SJCRH30 (cell line): ENCODE results near the gene HOXB13. TPM values are rescaled to one million over a fixed set of nuclear protein-coding genes. Genes with fewer than 3 reads are reported as not detected.

Source experiments
- DNase-seq, 2 experiments: peaks; one replicate each; pipeline ENCODE4 v3.0.0-alpha.2; 2015 to 2020
- H3K27ac ChIP-seq: fragments of 250-450 bp; sonication (Bioruptor Pico); 2 replicates; pipeline ENCODE4 v1.5.1; 2020; ENCODE audit warnings: mild to moderate bottlenecking, moderate library complexity
- H3K27me3 ChIP-seq: fragments of 250-450 bp; sonication (Bioruptor Pico); 2 replicates; pipeline ENCODE4 v1.5.1; 2020; ENCODE audit warnings: mild to moderate bottlenecking, moderate library complexity
- H3K36me3 ChIP-seq: fragments of 250-450 bp; sonication (Bioruptor Pico); 2 replicates; pipeline ENCODE4 v1.5.1; 2020; ENCODE audit warnings: mild to moderate bottlenecking, moderate library complexity
- H3K4me1 ChIP-seq: fragments of 250-450 bp; sonication (Bioruptor Pico); 2 replicates; pipeline ENCODE4 v1.5.1; 2020; ENCODE audit warnings: mild to moderate bottlenecking, moderate library complexity
- H3K4me3 ChIP-seq: fragments of 250-450 bp; sonication (Bioruptor Pico); 2 replicates; pipeline ENCODE4 v1.5.1; 2020; ENCODE audit warnings: mild to moderate bottlenecking, moderate library complexity
- H3K9me3 ChIP-seq: fragments of 250-450 bp; sonication (Bioruptor Pico); replicated peaks from 2 replicates; pipeline ENCODE4 v1.5.1; 2020; ENCODE audit warnings: mild to moderate bottlenecking, moderate library complexity
- total RNA-seq: library from RNA; depleted of rRNA; stranded (reverse); fragments of >200 nt; shearing (Covaris generic); gene quantifications from 2 replicates; pipeline ENCODE4 v1.2.3, GENCODE V29; 2014

HOXB13 gene
- total RNA-seq, 1 experiment from 2014 or later, result 8.3 TPM

GRCh38 chr17:48737330-48738043 lies 8.9 kb upstream of the HOXB13 start:
- DNase-seq, result no peak
- no peaks in the 10 kb centered on the region for H3K9me3 ChIP-seq
- no peaks in the 10 kb centered on the region for H3K27me3 ChIP-seq
- H3K27ac ChIP-seq, result no peak overlapping the region
- H3K4me1 ChIP-seq, result peaks cover 20% of the 10 kb centered on the region
- no peaks in the 10 kb centered on the region for H3K36me3 ChIP-seq
- H3K4me3 ChIP-seq, result no peak overlapping the region

GRCh38 chr17:48735062-48735351 lies 6.5 kb upstream of the HOXB13 start:
- Histone ChIP-seq H3K36me3 (no peaks in the 10 kb centered on the region), H3K4me3 (no peak overlapping the region), H3K4me1 (peaks cover 27% of the 10 kb centered on the region), H3K27me3 (no peaks in the 10 kb centered on the region), H3K9me3 (no peaks in the 10 kb centered on the region), H3K27ac (peak overlapping the region; percentile 79)
- no peak for DNase-seq

- Histone ChIP-seq H3K9me3 (no peaks in the 10 kb centered on the region), H3K27me3 (no peaks in the 10 kb centered on the region), H3K4me3 (peak overlapping the region; percentile 24), H3K36me3 (no peaks in the 10 kb centered on the region), H3K4me1 (peaks cover 30% of the 10 kb centered on the region), H3K27ac (peak overlapping the region; percentile 79)
- DNase-seq, result peak; percentile 92 to 95
Measured at GRCh38 chr17:48734333-48735061, 5.9 kb upstream of the HOXB13 start.

GRCh38 chr17:48733632-48734328 lies 5.2 kb upstream of the HOXB13 start:
- DNase-seq, result peak in 1 of 2 experiments; percentile 38
- Histone ChIP-seq H3K27me3 (no peaks in the 10 kb centered on the region), H3K9me3 (no peaks in the 10 kb centered on the region), H3K27ac (peak overlapping the region; percentile 79), H3K4me3 (peak overlapping the region; percentile 24), H3K4me1 (peaks cover 30% of the 10 kb centered on the region), H3K36me3 (no peaks in the 10 kb centered on the region)

- H3K27me3 ChIP-seq, result no peaks in the 10 kb centered on the region
- no peaks in the 10 kb centered on the region for H3K9me3 ChIP-seq
- no peak overlapping the region for H3K4me3 ChIP-seq
- H3K27ac ChIP-seq, result no peak overlapping the region
- no peak for DNase-seq
- H3K4me1 ChIP-seq, result peaks cover 30% of the 10 kb centered on the region
- H3K36me3 ChIP-seq, result no peaks in the 10 kb centered on the region
Measured at GRCh38 chr17:48732688-48733629, 4.4 kb upstream of the HOXB13 start.

- Histone ChIP-seq H3K4me1 (peaks cover 30% of the 10 kb centered on the region), H3K27me3 (no peaks in the 10 kb centered on the region), H3K36me3 (no peaks in the 10 kb centered on the region), H3K27ac (no peak overlapping the region), H3K4me3 (no peak overlapping the region), H3K9me3 (no peaks in the 10 kb centered on the region)
- no peak for DNase-seq
Measured at GRCh38 chr17:48731355-48731754, 2.8 kb upstream of the HOXB13 start.

- no peak overlapping the region for H3K4me3 ChIP-seq
- H3K4me1 ChIP-seq, result peaks cover 28% of the 10 kb centered on the region
- H3K27ac ChIP-seq, result no peak overlapping the region; the same call in 1 of the 2 replicates
- no peaks in the 10 kb centered on the region for H3K27me3 ChIP-seq
- H3K9me3 ChIP-seq, result no peaks in the 10 kb centered on the region
- DNase-seq, result no peak
- no peaks in the 10 kb centered on the region for H3K36me3 ChIP-seq
Measured at GRCh38 chr17:48730240-48730550, 1.6 kb upstream of the HOXB13 start.

- Histone ChIP-seq H3K27ac (peak overlapping the region; percentile 75), H3K4me1 (peaks cover 22% of the 10 kb centered on the region), H3K4me3 (peak overlapping the region; percentile 62), H3K27me3 (no peaks in the 10 kb centered on the region), H3K9me3 (no peaks in the 10 kb centered on the region), H3K36me3 (no peaks in the 10 kb centered on the region)
- peak; percentile 71 to 78 for DNase-seq
Measured at GRCh38 chr17:48729335-48730239, 1.0 kb upstream of the HOXB13 start.

- DNase-seq, result no peak
- Histone ChIP-seq H3K27ac (no peak overlapping the region), H3K4me1 (peaks cover 9% of the 10 kb centered on the region; the same call in 1 of the 2 replicates), H3K9me3 (no peaks in the 10 kb centered on the region), H3K27me3 (no peaks in the 10 kb centered on the region), H3K36me3 (no peaks in the 10 kb centered on the region), H3K4me3 (peak overlapping the region; percentile 62)
Measured at GRCh38 chr17:48727415-48728175, 955 bp downstream of the HOXB13 start.

GRCh38 chr17:48726916-48727286 lies 1.6 kb downstream of the HOXB13 start:
- Histone ChIP-seq H3K27me3 (no peaks in the 10 kb centered on the region), H3K36me3 (no peaks in the 10 kb centered on the region), H3K9me3 (no peaks in the 10 kb centered on the region), H3K27ac (no peak overlapping the region), H3K4me1 (peaks cover 9% of the 10 kb centered on the region; the same call in 1 of the 2 replicates), H3K4me3 (no peak overlapping the region)
- no peak for DNase-seq

GRCh38 chr17:48726114-48726915 lies 2.2 kb downstream of the HOXB13 start:
- no peak for DNase-seq
- no peak overlapping the region for H3K27ac ChIP-seq
- H3K4me3 ChIP-seq, result no peak overlapping the region
- no peaks in the 10 kb centered on the region for H3K27me3 ChIP-seq
- no peaks in the 10 kb centered on the region for H3K9me3 ChIP-seq
- H3K36me3 ChIP-seq, result no peaks in the 10 kb centered on the region
- peaks cover 9% of the 10 kb centered on the region; the same call in 1 of the 2 replicates for H3K4me1 ChIP-seq

GRCh38 chr17:48725288-48726064 lies 3.1 kb downstream of the HOXB13 start:
- no peak for DNase-seq
- H3K27me3 ChIP-seq, result no peaks in the 10 kb centered on the region
- no peaks in the 10 kb centered on the region for H3K36me3 ChIP-seq
- H3K27ac ChIP-seq, result no peak overlapping the region
- H3K9me3 ChIP-seq, result no peaks in the 10 kb centered on the region
- H3K4me1 ChIP-seq, result peaks cover 8% of the 10 kb centered on the region; the same call in 1 of the 2 replicates
- no peak overlapping the region for H3K4me3 ChIP-seq
